Left ventricle myocardium inferior (tissue), 1 donor: ENCODE measurements around the gene PTPN23. TPM values are rescaled to one million over a fixed set of nuclear protein-coding genes. Genes with fewer than 3 reads are reported as not detected.

Experiments used
- DNase-seq: peaks from one replicate; pipeline ENCODE4 v3.0.0-alpha.2; 2020
- H3K27ac ChIP-seq: fragments of 200-600 bp; replicated peaks from 2 replicates; pipeline ENCODE4 v1.8.0; 2021
- H3K27me3 ChIP-seq: fragments of 200-600 bp; 2 replicates; pipeline ENCODE4 v1.8.0; 2021; ENCODE audit warnings: low read depth
- H3K36me3 ChIP-seq: fragments of 200-600 bp; 2 replicates; pipeline ENCODE4 v1.8.0; 2021
- H3K4me1 ChIP-seq: fragments of 200-600 bp; 2 replicates; pipeline ENCODE4 v1.8.0; 2021
- H3K4me3 ChIP-seq: fragments of 200-600 bp; 2 replicates; pipeline ENCODE4 v1.8.0; 2021; ENCODE audit warnings: mild to moderate bottlenecking, moderate library complexity
- H3K9me3 ChIP-seq: fragments of 200-600 bp; replicated peaks from 2 replicates; pipeline ENCODE4 v1.8.0; 2021
- CTCF ChIP-seq: fragments of 200-600 bp; IDR thresholded peaks from 2 replicates; pipeline ENCODE4 v1.8.0; 2021; ENCODE audit warnings: antibody characterized with exemption, mild to moderate bottlenecking, borderline replicate concordance
- intact Hi-C: fragments of 100-400 bp; cut with micrococcal nuclease; formaldehyde crosslinking; loops from one replicate; pipeline ENCODE4 v1.11.0; 2022
- total RNA-seq: library from RNA; stranded (reverse); fragmentation: NEBNext Ultra II Directional; extraction: Animal tissue kit (Norgen Biotek cat#: 25700); gene quantifications from one replicate; pipeline ENCODE4 v1.2.1, GENCODE V29; 2021
- donor health status: DM: no; HTN: yes; CAD: no; lungs with severe emphysema.

Gene PTPN23
- total RNA-seq, 1 donor from 2014 or later = 20.0 TPM

- Histone ChIP-seq H3K9me3 (no peaks in the 10 kb centered on the region), H3K27ac (peak overlapping the region; percentile 93), H3K27me3 (no peaks in the 10 kb centered on the region), H3K4me3 (no peak overlapping the region), H3K36me3 (peaks cover 48% of the 10 kb centered on the region), H3K4me1 (peaks cover 29% of the 10 kb centered on the region)
- TF ChIP-seq CTCF = no peak
- intact Hi-C loops = no loop called here
- no peak for DNase-seq
Observed at GRCh38 chr3:47441796-47442551, 61.2 kb downstream of the PTPN23 start.

- H3K27ac ChIP-seq = peak overlapping the region; percentile 93
- H3K36me3 ChIP-seq = peaks cover 32% of the 10 kb centered on the region
- H3K4me1 ChIP-seq = peaks cover 29% of the 10 kb centered on the region
- H3K4me3 ChIP-seq = peak overlapping the region; percentile 20
- TF ChIP-seq CTCF = no peak
- intact Hi-C loops = no loop called here
- DNase-seq = no peak
- peaks cover 7% of the 10 kb centered on the region for H3K9me3 ChIP-seq
- H3K27me3 ChIP-seq = no peaks in the 10 kb centered on the region
Observed at GRCh38 chr3:47443611-47443995, 62.8 kb downstream of the PTPN23 start.

GRCh38 chr3:47444103-47444502 is 63.3 kb downstream of the PTPN23 start:
- intact Hi-C loops = no loop called here
- Histone ChIP-seq H3K27ac (peak overlapping the region; percentile 93), H3K36me3 (peaks cover 31% of the 10 kb centered on the region), H3K4me3 (no peak overlapping the region), H3K9me3 (peaks cover 7% of the 10 kb centered on the region), H3K4me1 (peaks cover 29% of the 10 kb centered on the region), H3K27me3 (no peaks in the 10 kb centered on the region)
- no peak for DNase-seq
- no peak for TF ChIP-seq CTCF

GRCh38 chr3:47452453-47453215 is 71.8 kb downstream of the PTPN23 start:
- peaks cover 25% of the 10 kb centered on the region for H3K4me1 ChIP-seq
- DNase-seq = no peak
- H3K36me3 ChIP-seq = no peaks in the 10 kb centered on the region
- no peak for TF ChIP-seq CTCF
- H3K27ac ChIP-seq = no peak overlapping the region
- peaks cover 5% of the 10 kb centered on the region for H3K9me3 ChIP-seq
- H3K27me3 ChIP-seq = no peaks in the 10 kb centered on the region
- no peak overlapping the region for H3K4me3 ChIP-seq
- intact Hi-C loops = no loop called here

- peaks cover 12% of the 10 kb centered on the region for H3K9me3 ChIP-seq
- no peak for DNase-seq
Observed at GRCh38 chr3:47455806-47456452, 75.1 kb downstream of the PTPN23 start.

More at GRCh38 chr3:47455806-47456452, 75.1 kb downstream of the PTPN23 start:
- intact Hi-C loops = no loop called here
- no peak overlapping the region for H3K27ac ChIP-seq
- no peaks in the 10 kb centered on the region for H3K27me3 ChIP-seq
- no peak for TF ChIP-seq CTCF
- peaks cover 27% of the 10 kb centered on the region for H3K4me1 ChIP-seq
- H3K36me3 ChIP-seq = no peaks in the 10 kb centered on the region
- no peak overlapping the region for H3K4me3 ChIP-seq
